Epithelial cell of prostate (primary cell): ENCODE data around the gene RGS6.

ENCODE experiments used
- DNase-seq: peaks from one replicate; pipeline ENCODE4 v3.0.0-alpha.2; 2011; ENCODE audit warnings: low read depth, low spot score
- H3K27ac ChIP-seq: fragments of 450-650 bp; 2 replicates; pipeline ENCODE4 v1.5.1; 2017; ENCODE audit warnings: mild to moderate bottlenecking

The RGS6 gene

DNA sequence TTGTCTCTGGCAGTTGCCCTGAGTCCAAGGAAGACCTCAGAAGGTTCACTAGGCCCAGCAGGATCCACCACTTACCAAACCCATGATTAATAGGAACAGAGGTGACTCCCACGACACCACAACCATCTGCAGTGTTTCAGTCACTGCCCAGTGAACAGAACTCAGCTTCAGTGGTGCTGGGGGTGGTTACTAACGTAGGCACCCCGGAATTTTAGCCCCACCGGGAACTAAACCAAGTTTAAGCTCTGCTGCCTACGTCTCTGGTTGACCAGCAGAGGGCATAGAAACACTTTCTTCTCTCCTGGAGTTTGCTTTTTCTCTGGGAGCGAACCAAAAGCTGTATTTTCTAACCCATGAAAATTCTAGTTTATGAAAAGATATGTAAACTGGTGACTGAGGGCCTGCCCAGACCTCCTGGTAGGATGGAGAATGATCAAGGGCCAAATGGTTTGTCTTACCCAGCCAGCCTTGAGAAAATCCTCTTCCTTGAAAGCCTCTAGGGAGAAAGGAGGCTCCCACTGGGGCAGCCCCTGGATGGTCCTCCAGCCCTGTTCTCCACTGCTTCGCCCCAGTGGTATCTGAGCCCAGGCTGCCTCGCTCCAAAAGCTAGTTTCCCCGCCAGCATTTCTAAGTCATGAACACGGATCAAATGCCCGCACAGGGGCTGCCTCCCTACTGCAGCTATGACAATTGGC is 581.9 kb downstream of the RGS6 start:
- no peak overlapping the region for H3K27ac ChIP-seq
- no peak for DNase-seq

DNA sequence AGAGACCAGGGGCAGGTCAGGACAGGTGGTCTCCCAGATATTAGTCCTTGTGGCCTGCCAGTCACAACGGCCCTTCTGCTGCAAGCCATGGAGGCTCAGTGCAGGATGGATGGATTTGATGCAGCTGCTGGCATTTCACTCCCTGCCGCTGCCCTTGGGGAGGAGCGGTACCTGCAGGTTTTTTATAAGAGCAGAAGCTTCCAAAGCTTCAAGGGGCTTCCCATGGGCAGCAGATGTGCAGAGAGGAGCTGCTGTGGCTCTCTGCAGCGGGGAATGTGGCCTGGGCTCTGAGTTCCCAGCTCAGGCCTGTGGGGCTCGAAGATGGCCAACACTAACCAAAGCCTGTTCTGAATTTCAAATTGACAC is 582.4 kb downstream of the RGS6 start:
- DNase-seq, result no peak
- H3K27ac ChIP-seq, result no peak overlapping the region

DNA sequence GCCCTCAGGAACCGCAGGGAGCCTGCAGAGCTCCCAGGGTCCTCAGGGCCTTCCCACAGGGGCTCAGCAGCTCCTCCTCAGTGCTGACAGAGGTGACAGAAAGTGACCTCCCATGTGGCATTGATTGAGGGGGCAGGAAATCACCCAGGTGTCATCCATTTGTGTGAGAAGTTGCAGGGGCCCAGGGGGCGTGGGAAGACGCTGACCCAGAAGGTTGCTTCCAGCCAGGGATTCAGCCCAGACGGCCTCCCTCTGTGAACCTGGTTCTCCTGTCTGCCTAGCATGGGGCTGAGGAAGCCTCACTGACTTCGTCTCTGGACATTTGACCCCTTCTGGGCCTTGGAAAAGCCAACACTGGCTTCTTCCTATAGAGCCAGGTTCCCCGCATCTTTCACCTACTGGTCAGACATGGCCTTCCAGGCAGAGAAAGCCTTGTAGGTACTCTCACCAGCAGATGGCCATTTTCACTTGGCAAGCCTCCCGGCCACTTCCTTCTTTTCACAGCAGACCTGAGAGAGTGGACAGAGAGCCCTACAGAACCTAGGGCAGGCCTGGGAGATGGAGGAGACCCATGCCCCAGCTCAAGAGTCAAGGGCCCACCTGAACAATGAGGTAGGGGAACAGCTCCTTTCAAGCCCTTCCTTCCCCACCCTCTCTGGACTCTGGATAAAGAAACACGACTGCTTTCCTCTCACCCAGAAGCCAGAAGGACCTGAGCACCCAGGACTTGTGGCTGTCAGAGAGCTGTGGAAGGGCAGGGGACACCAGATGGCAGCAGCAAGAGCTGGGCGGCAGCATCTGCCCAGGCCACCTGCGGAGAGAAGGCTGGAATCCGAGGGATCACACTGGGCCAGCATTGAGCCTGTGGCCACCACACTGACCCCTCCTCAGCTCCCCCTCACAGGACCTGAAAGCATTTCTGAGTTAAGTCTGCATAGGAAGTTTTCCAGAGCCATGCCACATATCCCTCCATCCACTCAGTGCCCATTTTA is 583.8 kb downstream of the RGS6 start:
- DNase-seq, result no peak
- H3K27ac ChIP-seq, result no peak overlapping the region

DNA sequence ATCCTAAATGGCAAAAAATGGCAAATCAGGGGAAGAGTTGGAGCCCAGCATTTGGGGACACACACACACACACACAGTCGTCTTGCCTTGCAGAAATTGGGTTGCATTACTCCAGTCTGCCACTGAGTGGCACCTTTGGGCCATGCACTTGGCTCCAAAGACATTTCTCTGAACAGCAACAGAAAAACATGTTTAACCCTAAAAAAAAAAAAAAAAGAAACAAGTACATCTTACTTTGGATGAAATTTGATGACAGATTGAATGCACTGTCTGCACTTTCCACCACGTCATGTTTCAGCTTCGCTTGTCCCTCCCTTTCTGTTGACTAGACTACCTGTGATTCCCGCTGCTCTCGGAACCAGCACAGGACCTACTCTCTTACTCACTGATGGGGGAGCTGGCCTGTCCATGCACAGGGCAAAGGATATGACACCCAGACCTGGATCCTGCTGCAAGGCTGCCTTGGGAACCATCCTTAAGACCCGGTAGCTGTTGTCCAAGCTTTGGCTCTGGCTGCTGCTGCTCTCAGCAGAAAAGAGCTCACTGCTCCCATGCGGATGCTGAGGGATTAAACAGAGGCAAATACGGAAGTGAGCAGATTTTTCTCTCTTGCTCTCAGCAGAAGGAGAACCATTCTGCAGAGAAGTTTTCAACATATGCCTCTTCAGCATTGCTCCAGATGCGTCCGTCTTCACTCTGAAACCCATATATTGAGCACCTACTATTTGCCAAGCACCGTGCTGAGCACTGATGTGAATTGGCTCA is 584.9 kb downstream of the RGS6 start:
- peak; percentile 18 for DNase-seq
- no peak overlapping the region for H3K27ac ChIP-seq

DNA sequence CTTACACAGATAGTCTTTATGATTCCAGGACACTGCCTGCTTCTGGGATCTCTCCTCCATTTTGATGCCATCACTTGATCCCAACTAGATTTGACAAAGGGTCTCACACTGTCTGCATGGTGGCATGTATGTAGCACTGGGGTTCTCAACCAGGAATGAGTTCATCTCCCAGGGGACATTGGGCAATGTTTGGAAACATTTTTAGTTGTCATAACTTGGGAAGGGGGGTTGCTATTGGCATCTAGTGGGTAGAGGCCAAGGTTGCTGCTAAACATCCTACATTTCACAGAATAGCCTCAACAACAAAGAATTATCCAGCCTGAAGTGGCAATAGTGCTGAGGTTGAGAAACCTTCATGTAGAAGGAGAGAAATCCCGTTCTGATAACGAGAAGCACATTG is 585.5 kb downstream of the RGS6 start:
- no peak for DNase-seq
- no peak overlapping the region for H3K27ac ChIP-seq

DNA sequence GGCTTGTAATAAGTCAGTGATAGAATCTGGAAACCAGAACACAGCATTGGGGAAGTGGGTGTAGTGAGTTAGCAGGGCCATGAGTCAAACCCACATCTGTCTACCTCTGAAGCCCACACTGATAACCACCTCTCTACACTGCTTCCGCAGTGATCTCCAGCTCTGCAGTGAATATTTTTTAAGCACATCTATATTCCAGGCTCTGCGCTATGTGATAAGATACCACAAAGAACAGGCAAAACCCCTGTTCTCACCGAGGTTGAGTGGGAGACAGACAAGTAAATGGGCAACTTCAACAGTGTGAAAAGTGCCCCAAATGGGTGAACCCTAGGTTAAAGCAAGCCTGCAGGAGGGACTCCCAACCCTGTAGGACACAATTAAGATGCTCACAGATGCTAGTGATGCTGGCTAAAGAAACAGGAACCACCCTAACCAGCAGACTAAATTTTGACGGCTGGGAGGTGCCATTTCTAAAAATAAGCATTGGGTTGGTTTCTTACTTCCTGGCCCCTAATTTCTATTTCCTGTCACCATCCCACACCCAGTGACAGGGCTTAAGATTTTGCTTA is 586.7 kb downstream of the RGS6 start:
- DNase-seq, result no peak

DNA sequence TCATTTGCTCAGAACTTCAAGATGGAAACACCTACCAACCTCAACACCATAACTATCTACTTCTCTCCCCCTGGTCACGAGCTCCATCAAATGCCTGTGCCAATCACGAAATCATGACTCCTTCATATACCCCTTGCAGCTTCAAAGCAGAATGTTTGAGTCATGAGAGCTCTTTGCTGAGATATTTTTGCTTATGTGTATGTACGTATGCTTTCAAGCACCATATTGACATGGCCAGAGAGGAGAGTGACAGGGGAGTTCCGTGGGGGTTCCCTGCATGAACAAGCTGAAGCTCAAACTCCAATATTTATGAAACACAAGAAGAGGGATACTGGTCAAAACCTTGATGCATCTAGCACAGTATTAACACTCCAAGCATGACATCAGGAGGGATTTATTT is 587.3 kb downstream of the RGS6 start:
- no peak for DNase-seq
- H3K27ac ChIP-seq, result no peak overlapping the region

More for the DNA sequence above, 586.7 kb downstream of the RGS6 start:
- no peak overlapping the region for H3K27ac ChIP-seq

DNA sequence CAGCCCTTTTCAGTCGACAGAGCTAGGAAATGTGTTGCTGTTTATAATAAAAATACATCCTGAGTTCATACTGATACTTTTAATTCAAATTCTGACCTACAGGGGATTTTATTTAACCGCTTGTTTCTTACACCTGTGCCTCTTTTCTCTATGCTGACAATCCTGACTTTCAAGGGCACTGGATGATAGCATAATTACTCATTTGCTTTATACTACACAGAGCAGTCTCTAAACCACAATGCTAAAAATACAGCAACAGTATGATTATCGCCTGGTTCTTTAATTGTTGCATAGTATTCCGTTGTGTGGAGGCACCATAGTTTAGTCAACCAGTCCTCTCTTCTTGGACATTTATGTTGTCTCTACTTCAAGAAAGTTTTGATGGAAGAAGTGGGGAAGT is 588.8 kb downstream of the RGS6 start:
- no peak for DNase-seq
- H3K27ac ChIP-seq, result no peak overlapping the region

DNA sequence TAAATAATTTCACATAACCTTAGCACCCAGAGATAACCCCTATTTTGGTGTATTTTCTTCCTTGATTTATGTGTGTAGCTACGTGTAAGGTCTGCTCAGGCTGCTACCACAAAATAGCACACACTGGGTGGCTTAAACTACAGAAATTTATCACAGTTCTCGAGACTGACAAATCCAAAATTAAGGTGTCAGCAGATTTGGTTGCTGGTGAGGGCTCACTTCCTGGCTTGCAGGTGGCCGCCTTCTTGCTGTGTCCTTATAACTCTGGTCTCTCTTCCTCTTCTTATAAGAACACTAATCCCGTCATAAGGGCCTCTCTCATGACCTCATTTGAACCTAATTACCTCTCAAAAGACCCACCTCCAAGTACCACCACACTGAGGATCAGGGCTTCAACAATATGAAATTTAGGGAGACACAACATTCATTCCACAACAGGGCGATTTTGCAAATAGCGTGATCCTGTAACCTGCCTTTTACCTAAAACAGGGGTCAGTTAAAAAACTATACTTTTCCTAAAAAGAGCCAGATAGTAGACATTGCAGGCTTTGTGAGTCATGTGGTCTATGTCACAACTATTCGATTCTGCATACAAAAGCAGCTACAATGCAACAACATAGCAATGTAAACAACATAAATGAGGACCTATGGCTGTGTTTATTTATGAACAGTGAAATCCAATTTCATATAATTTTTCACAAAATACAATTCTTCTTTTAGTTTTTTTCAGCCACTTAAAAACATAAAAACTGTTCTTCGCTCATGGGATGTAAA is 589.9 kb downstream of the RGS6 start:
- DNase-seq, result no peak
- H3K27ac ChIP-seq, result no peak overlapping the region

DNA sequence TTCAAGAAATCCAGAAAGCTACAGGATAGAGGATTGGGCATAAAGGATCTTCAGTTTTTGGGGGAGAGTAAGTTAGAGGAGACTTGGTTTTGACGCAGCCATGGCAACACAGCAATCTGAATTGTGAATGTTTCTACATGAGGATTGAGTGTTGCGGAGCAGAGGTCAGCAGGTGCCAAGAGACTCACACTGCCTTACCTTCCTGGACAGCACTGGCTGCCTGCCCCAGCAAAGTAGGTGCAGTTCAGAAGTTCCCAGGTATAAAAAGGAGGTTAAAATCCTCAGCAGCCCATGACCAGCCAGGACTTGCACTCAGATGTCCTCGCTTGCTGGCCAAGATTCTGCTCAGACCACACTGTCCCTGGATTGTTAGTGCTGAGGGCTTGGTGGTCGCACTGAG is 590.6 kb downstream of the RGS6 start:
- DNase-seq, result no peak
- H3K27ac ChIP-seq, result no peak overlapping the region

DNA sequence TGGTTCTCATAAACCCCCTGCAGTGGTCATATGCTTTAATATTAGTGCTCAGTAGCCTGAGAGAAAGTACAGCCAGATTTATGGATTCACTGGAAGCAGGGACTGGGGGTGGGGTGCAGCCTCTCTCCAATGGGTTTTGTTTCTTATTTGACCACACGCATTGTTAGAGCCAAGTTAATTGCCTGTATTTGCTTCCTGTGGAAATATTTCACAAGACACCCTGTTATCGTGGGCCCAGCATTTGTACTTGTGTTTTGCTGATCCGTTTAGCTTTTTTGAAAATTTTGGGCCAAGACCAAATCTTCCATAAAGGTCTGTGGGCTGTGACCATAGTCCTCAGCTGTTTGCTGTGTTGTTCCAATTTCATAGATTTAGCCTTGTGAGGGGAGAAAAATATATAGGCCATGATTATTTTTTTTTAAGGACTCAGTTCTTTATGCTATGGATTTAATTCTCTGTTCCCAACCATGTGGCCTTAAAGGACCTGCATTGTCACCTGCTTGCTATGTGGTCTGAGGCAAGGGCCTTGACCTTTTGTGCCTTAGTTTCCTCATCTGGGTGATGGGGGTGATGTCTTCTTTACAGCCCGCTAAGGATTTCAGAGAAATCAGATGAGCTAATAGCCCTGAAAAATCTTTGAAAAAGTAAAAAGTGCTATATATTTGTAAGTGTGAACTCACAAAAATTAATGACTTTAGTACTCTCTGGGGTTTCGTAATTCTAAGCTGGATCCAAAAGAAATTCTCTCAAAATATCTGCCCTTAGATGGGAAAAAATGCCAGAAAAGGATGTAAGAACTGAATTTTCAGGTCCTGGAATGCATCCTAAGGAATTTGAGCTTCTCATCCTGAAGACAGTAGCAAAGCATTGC is 591.4 kb downstream of the RGS6 start:
- DNase-seq, result no peak
- H3K27ac ChIP-seq, result no peak overlapping the region

DNA sequence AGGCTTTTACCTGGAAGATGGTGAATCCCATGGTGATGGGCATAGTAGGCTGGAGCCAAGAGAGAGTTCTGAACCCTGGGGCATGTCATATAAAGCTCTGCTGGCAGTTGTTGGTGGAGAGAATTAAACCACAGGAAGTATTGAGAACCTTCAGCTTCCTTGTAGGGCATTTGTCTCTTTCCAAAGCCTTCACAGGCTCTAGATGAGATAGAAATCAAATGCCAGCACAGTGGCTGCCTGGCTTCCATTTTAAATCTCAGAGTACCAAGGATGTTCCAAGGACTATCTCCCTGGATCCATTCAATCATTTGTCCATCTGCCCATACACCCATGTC is 592.0 kb downstream of the RGS6 start:
- no peak overlapping the region for H3K27ac ChIP-seq

DNA sequence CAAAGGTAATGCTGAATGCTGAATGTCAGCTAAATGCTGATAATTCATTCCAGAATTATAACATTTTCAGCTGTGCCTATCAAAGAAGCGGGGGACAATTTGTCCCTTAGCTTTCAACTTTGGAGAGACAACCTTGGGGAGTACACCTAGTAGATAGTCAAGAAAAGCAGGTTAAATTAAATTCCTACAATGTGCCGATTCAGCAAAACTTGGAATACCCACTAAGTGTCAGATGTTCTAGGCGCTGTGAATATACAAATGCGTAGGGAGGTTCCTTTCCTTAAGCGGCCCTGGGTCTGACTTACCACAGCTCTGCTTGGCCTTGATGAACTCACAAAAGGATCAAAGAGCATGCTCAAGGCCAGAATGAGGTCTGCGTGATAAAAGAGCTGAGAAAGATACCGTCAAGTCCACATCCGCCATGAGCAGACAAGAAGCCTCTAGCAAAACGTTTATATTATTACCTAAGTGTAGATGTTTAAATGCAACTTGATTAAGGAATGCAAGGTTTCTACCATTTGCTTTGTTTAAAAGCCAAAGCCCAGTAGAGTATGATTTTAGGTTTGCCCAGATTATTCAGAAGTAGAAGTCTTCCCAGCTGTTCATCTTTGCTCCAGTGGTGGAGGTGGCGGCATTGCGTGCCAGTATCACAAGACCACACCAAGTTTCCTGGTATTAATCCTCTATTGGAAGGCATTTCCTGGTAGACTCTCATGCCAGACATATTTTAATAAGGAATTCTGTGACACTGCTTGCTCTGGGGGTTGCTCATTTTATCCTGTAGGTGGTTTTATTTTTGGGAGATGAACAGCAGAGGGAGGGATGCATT is 593.1 kb downstream of the RGS6 start:
- DNase-seq, result no peak
- H3K27ac ChIP-seq, result no peak overlapping the region

More for the DNA sequence above, 592.0 kb downstream of the RGS6 start:
- no peak for DNase-seq

DNA sequence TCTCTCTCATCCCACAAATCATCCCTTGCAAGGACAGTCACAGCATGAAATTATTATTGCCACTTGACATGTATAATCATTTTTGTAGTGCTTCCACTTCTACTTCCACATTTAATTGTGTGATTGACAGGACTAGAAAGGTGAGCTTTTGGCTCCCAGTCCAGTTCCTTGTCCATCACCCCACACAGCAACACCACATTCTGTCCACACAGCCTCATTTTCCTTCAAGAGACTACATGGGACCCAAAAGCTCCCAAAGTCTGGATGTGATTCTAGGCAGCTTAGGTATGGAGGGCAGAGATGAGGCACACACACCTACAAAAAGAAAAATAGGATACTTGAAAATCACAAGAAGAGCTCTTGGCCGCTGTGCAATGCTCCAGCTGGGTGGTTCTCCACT is 595.4 kb downstream of the RGS6 start:
- no peak for DNase-seq
- no peak overlapping the region for H3K27ac ChIP-seq

DNA sequence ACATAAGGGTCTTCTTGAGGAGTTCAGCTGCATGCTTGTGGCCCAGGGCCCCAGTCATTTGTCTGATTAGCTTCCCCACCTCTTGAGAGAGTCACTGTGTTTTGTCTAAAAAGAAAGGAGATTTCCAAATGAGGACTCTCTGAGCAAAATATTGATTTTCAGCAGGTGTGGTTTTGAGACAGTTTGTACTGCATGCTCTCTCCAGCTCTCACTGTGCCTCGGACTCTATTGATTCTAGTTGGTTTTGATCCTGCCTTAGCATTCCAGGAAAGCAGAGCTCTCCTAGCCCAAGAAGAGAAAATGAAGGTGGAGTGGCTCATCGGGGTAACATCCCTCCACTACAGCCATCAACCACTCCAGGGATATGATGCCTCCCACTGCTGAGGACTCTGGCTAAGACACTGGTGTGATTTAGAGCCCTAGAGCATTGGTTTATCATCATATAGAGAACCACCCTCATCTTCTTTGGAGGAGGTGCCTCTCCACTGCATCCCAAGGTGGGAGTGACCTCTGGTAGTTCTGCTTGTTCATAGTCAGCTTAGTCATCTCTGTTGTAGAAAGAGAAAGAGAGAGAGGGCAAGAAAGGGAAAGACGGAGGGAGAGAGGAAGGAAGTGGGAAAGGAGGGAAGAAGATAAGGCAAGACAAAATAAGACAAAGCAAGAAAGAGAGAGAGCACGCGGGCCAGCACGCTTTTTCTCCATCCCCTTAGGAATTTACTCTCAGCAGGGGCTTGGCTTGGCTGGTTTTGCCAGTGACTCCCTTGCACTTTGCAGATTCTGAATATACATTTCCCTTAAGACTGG is 596.0 kb downstream of the RGS6 start:
- no peak overlapping the region for H3K27ac ChIP-seq
- no peak for DNase-seq

DNA sequence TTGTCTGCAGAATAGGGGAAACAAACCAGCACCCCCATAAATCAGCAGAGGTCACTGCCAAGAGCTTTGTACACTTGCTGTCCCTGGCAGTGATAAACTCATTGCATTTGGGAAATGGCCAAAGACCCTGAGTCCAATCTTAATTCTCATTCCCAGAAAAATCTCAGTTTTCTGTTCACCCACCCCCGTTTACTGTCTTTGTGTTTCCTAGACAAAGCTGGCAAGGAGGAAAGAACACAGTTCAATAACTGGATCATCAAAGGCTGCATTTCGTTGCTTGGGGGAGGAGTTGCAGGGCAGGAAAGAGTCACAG is 596.6 kb downstream of the RGS6 start:
- H3K27ac ChIP-seq, result no peak overlapping the region
- no peak for DNase-seq

DNA sequence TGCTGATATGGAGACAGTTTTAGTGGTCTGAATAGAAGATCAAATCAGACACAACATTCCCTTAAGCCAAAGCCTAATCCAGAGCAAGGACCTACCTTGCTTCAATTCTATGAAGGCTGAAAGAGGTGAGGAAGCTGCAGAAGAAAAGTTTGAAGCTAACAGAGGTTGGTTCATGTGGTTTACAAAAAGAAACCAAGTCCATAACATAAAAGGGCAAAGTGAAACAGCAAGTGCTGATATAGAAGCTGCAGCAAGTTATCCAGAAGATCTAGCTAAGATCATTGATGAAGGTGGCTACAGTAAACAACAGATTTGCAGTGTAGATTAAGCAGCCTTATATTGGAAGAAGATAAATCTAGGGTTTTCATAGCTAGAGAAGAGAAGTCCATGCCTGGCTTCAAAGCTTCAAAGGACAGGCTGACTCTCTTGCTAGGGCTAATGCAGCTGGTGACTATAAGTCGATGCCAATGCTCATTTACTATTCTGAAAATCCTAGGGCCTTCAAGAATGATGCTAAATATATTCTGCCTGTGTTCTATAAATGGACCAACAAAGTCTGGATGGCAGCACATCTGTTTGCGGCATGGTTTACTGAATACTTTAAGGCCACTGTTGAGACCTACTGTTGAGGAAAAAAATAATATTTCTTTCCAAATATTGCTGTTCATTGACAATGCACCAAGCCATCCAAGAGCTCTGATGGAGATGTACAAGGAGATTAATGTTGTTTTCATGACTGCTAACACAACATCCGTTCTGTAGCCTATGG is 600.6 kb downstream of the RGS6 start:
- H3K27ac ChIP-seq, result no peak overlapping the region
- no peak for DNase-seq
